Left hindlimb (tissue), 1 donor: ENCODE measurements around the gene LIN7C.

Source experiments
- DNase-seq: peaks from one replicate; pipeline ENCODE4 v3.0.0-alpha.2; 2018

The LIN7C gene

GRCh38 chr11:27444801-27445215, 61.8 kb downstream of the LIN7C start:
- no peak for DNase-seq
